Panc1 (cell line): ENCODE measurements around the gene ALDH1A3. TPM values are rescaled to one million over a fixed set of nuclear protein-coding genes. Genes with fewer than 3 reads are reported as not detected.

Experiments
- ATAC-seq: fragments of 200-7000 bp; cut with Tn5 transposase; 2 replicates; pipeline ENCODE4 v1.9.1; 2020; ENCODE audit warnings: mild to moderate bottlenecking, moderate library complexity
- BruUV-seq: library from RNA; stranded (reverse); fragments of 400-500 nt; replicated peaks from 2 replicates; lab custom pipeline; 2021; lab: Mats Ljungman, UMichigan
- CTCF ChIA-PET: fragments of 300-600 bp; sonication (Branson Sonifier 250); formaldehyde crosslinking; loops from one replicate; lab custom pipeline; 2022; ENCODE audit warnings: antibody characterized with exemption; lab: Charles Lee
- POLR2A ChIA-PET: fragments of 300-600 bp; sonication (Branson Sonifier 250); formaldehyde crosslinking; loops from one replicate; lab custom pipeline; 2022; ENCODE audit warnings: antibody characterized with exemption; lab: Charles Lee
- DNase-seq: peaks from one replicate; pipeline ENCODE4 v3.0.0-alpha.2; 2010; ENCODE audit warnings: low read depth, low spot score
- H3K27ac ChIP-seq: 2 replicates; pipeline ENCODE4 v1.5.1; 2011; ENCODE audit warnings: mild to moderate bottlenecking, low read length, inconsistent platforms
- H3K27me3 ChIP-seq: fragments of 200-500 bp; sonication (Bioruptor generic); 2 replicates; pipeline ENCODE4 v1.6.0; 2014; ENCODE audit warnings: low read length, inconsistent platforms; ENCODE audit not compliant: control insufficient read depth, insufficient read depth
- H3K36me3 ChIP-seq: fragments of 200-500 bp; sonication (Bioruptor generic); 2 replicates; pipeline ENCODE4 v1.5.1; 2014; ENCODE audit warnings: inconsistent platforms, mild to moderate bottlenecking, low read length, moderate library complexity; ENCODE audit not compliant: control insufficient read depth, insufficient read depth
- H3K4me1 ChIP-seq: 2 replicates; pipeline ENCODE4 v1.5.1; 2011; ENCODE audit warnings: inconsistent platforms, mild to moderate bottlenecking, low read length, moderate library complexity; ENCODE audit not compliant: control insufficient read depth, insufficient read depth
- H3K4me3 ChIP-seq, 2 experiments: 2 replicates each; pipeline ENCODE4 v1.5.1; 2011 to 2012; ENCODE audit warnings: low read depth in 2 of 2, low read length in 2 of 2, mild to moderate bottlenecking in 2 of 2, inconsistent platforms in 1 of 2, moderate library complexity in 1 of 2
- H3K9me3 ChIP-seq: fragments of 200-500 bp; sonication (Bioruptor generic); 2 replicates; pipeline ENCODE4 v1.5.1; 2014; ENCODE audit warnings: low read depth, mild to moderate bottlenecking, inconsistent platforms, low read length, moderate library complexity; ENCODE audit not compliant: control insufficient read depth, insufficient read depth
- in situ Hi-C: cut with HindIII; loops from 2 replicates; pipeline ENCODE4 v1.10.0; 2016; ENCODE audit warnings: low sequenced_read_pairs, low pct_unique_long_range_greater_than_20kb
- intact Hi-C: fragments of 100-400 bp; cut with micrococcal nuclease; formaldehyde crosslinking; loops from one replicate; pipeline ENCODE4 v1.10.0; 2022; ENCODE audit not compliant: unreplicated experiment
- total RNA-seq: library from RNA; stranded (reverse); gene quantifications from one replicate; pipeline ENCODE4 v1.2.1, GENCODE V29; 2021; ENCODE audit not compliant: unreplicated experiment
- TF ChIP-seq, protein P1 (sequence below): fragments of 450-650 bp; IDR thresholded peaks from 2 replicates; pipeline ENCODE4 v1.5.1; 2017; ENCODE audit warnings: mild to moderate bottlenecking
- TF ChIP-seq, protein P2 (sequence below), 2 experiments: IDR thresholded peaks; 2 replicates each; pipeline ENCODE4 v1.6.1; 2011 to 2012; ENCODE audit warnings: low read depth in 2 of 2, control low read depth in 1 of 2, low read length in 1 of 2, mild to moderate bottlenecking in 1 of 2, moderate library complexity in 1 of 2; ENCODE audit not compliant: insufficient read depth in 1 of 2

Gene ALDH1A3
- total RNA-seq, 1 experiment from 2014 or later, result 143 TPM

DNA sequence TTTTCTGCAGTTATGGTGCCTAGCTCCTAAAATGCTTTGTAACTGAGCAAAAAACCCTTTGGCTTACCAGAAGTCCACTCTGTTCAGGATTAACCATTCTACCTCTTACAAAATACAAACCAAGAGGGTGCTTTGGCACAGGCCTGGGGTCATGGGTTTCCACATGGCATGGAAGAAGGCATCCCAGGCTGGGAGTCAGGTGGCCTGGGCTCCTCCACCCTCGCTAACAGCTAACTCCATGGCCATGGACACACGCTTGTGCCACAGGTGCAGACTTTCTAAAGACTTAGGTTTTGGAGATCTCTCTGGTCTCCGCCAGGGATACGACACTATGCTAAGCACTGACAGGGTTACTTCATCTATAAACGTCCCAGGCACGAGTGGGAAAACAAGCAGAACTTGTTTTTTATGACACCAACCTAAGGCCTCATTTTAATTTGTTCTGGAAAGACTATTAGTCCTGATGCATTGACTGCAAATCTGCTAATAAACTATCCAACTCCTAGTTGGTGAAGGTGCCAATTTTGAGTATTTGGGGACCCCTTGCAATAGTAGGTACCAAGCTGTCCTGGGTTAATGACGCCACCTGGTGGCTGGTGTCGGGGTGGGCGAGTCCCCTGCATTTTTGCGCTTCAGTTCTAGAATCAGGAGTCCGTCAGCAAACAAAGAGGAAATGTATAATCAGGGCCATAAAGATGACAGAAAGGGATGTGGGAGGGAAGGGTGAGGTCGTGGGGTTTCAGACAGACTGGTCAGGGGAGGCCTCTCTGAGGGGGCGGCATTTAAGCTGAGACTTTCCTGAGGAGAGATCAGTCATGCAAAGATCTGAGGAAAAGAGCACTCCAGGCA is 10.3 kb upstream of the ALDH1A3 start:
- no peak for ATAC-seq
- H3K4me1 ChIP-seq, result 0 out of 2 replicates have a peak, but pooled peaks cover 2% of the 10 kb centered on the region
- H3K9me3 ChIP-seq, result no peaks in the 10 kb centered on the region
- no peak overlapping the region for H3K4me3 ChIP-seq
- intact Hi-C loops (no loop called here), in situ Hi-C loops (no loop called here)
- H3K27me3 ChIP-seq, result no peaks in the 10 kb centered on the region
- POLR2A ChIA-PET, result no interaction called here
- BruUV-seq, result no TSS peak
- TF ChIP-seq, protein P1, sequence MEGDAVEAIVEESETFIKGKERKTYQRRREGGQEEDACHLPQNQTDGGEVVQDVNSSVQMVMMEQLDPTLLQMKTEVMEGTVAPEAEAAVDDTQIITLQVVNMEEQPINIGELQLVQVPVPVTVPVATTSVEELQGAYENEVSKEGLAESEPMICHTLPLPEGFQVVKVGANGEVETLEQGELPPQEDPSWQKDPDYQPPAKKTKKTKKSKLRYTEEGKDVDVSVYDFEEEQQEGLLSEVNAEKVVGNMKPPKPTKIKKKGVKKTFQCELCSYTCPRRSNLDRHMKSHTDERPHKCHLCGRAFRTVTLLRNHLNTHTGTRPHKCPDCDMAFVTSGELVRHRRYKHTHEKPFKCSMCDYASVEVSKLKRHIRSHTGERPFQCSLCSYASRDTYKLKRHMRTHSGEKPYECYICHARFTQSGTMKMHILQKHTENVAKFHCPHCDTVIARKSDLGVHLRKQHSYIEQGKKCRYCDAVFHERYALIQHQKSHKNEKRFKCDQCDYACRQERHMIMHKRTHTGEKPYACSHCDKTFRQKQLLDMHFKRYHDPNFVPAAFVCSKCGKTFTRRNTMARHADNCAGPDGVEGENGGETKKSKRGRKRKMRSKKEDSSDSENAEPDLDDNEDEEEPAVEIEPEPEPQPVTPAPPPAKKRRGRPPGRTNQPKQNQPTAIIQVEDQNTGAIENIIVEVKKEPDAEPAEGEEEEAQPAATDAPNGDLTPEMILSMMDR, result peak; percentile 22
- TF ChIP-seq, protein P2, sequence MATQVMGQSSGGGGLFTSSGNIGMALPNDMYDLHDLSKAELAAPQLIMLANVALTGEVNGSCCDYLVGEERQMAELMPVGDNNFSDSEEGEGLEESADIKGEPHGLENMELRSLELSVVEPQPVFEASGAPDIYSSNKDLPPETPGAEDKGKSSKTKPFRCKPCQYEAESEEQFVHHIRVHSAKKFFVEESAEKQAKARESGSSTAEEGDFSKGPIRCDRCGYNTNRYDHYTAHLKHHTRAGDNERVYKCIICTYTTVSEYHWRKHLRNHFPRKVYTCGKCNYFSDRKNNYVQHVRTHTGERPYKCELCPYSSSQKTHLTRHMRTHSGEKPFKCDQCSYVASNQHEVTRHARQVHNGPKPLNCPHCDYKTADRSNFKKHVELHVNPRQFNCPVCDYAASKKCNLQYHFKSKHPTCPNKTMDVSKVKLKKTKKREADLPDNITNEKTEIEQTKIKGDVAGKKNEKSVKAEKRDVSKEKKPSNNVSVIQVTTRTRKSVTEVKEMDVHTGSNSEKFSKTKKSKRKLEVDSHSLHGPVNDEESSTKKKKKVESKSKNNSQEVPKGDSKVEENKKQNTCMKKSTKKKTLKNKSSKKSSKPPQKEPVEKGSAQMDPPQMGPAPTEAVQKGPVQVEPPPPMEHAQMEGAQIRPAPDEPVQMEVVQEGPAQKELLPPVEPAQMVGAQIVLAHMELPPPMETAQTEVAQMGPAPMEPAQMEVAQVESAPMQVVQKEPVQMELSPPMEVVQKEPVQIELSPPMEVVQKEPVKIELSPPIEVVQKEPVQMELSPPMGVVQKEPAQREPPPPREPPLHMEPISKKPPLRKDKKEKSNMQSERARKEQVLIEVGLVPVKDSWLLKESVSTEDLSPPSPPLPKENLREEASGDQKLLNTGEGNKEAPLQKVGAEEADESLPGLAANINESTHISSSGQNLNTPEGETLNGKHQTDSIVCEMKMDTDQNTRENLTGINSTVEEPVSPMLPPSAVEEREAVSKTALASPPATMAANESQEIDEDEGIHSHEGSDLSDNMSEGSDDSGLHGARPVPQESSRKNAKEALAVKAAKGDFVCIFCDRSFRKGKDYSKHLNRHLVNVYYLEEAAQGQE (IDR thresholded peaks at IDR 0.05; ENCODE audit: insufficient read depth in 1 of 2, low read depth in 2 of 2, low read length in 1 of 2), result no peak
- no peak overlapping the region for H3K27ac ChIP-seq
- CTCF ChIA-PET, result no interaction called here
- no peak for DNase-seq
- H3K36me3 ChIP-seq, result no peaks in the 10 kb centered on the region

DNA sequence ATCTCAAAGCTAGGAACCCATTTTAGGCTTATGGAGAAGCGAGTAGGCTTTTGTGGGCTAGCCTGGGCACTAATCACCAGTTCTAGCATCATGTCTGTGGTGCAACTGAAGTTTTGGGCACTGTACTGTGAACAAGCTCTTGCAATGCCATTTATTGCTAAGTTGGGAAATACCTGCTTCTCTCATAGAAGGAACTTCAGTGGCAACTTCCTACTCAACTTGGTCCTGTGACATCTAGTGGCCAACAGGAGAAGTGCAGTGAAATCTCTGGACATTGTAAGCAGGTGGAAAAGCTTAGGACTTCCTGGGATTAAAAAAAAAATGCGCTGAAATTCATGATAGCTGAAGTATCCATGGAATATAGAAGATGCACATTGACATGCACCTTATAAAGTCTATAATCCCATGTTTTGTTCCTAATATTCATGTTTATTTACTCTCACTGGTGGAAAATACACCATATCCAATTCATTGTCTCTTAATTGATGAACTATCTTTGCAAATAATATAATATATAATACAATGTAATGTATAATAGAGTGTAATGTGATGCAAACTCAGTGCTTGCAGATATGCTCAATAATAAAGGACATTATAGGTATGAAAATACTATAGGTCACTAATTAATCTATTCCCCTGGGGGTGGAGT is 6.5 kb upstream of the ALDH1A3 start:
- no peaks in the 10 kb centered on the region for H3K27me3 ChIP-seq
- in situ Hi-C loops, result no loop called here
- BruUV-seq, result no TSS peak
- POLR2A ChIA-PET, result no interaction called here
- no peaks in the 10 kb centered on the region for H3K36me3 ChIP-seq
- intact Hi-C loops, result loop anchor here (1.0 to 2.0 kb wide), 2 partner anchors 200 to 246 kb away; no protein-coding TSS in a partner anchor
- CTCF ChIA-PET, result interaction anchor here (0.5 to 1.1 kb wide), 4 partner anchors 136 to 427 kb away, joined by 3 to 6 read pairs (median 5); no protein-coding TSS in a partner anchor
- H3K27ac ChIP-seq, result peak overlapping the region; percentile 40; the same call in 1 of the 2 replicates
- H3K4me1 ChIP-seq, result peaks cover 6% of the 10 kb centered on the region; the same call in 1 of the 2 replicates
- TF ChIP-seq, protein P2 (IDR thresholded peaks at IDR 0.05; ENCODE audit: insufficient read depth in 1 of 2, low read depth in 2 of 2, low read length in 1 of 2), result no peak
- TF ChIP-seq, protein P1, result peak; percentile 89
- ATAC-seq (peak; percentile 79), DNase-seq (peak; percentile 80)
- H3K9me3 ChIP-seq, result no peaks in the 10 kb centered on the region
- H3K4me3 ChIP-seq, result no peak overlapping the region
